ENCODE results near the gene ALOX12B.

DNA sequence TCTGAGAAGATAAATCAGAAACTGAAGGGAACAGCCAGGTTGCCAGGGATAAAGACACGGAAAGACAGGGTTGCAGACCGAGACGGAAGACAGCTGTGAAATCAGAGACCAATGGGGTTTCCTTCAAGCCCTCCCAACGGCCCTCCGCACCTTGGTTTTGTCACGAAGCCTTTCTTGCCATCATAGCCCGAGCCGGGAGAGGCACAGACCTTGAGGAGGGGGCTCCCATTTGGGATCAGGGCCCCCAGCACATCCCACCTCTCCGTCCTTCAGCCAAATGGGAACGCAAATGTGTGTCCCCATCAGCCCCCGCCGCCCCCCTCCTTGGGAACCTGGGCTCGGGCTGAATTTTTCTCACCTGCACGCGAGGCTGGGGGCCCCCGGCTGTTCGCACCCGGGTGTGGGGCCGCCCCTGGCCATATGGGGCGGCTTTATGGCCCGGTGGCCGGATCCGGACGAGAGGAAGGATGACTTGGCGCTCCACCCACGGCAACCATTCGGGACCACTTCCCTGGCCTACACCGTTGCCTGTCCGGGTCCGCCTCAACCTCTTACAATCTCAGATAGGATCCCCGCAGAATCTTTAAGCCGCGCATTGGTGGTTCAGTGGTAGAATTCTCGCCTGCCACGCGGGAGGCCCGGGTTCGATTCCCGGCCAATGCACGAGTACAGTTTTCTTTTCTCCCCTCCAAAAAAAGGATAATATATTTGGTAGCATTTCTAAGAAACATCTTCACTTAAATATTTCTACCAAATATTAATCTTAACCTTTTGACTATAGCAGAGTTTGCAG lies 37.8 kb upstream of the ALOX12B start:
- TF ChIP-seq, protein P1, sequence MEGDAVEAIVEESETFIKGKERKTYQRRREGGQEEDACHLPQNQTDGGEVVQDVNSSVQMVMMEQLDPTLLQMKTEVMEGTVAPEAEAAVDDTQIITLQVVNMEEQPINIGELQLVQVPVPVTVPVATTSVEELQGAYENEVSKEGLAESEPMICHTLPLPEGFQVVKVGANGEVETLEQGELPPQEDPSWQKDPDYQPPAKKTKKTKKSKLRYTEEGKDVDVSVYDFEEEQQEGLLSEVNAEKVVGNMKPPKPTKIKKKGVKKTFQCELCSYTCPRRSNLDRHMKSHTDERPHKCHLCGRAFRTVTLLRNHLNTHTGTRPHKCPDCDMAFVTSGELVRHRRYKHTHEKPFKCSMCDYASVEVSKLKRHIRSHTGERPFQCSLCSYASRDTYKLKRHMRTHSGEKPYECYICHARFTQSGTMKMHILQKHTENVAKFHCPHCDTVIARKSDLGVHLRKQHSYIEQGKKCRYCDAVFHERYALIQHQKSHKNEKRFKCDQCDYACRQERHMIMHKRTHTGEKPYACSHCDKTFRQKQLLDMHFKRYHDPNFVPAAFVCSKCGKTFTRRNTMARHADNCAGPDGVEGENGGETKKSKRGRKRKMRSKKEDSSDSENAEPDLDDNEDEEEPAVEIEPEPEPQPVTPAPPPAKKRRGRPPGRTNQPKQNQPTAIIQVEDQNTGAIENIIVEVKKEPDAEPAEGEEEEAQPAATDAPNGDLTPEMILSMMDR (IDR thresholded peaks at IDR 0.05): no peak
- no peak for TF ChIP-seq POLR2A (IDR thresholded peaks at IDR 0.05)

All from esophagus squamous epithelium (tissue), 4 donors.